Karpas-422 (cell line): ENCODE results near the gene CENPM. TPM values are rescaled to one million over a fixed set of nuclear protein-coding genes. Genes with fewer than 3 reads are reported as not detected.

Experiments
- DNase-seq: peaks from one replicate; pipeline ENCODE4 v3.0.0-alpha.2; 2015
- H2AFZ ChIP-seq: fragments of 200-600 bp; sonication (generic); 2 replicates; pipeline ENCODE4 v1.6.1; 2014; ENCODE audit warnings: antibody characterized with exemption, low read length, mixed read lengths
- H3K27ac ChIP-seq: fragments of 200-600 bp; sonication (generic); 2 replicates; pipeline ENCODE4 v1.5.1; 2014; ENCODE audit warnings: mild to moderate bottlenecking, low read length, moderate library complexity
- H3K27me3 ChIP-seq: fragments of 200-600 bp; sonication (generic); 2 replicates; pipeline ENCODE4 v1.6.1; 2014; ENCODE audit warnings: low read length, mixed read lengths
- H3K36me3 ChIP-seq: fragments of 200-600 bp; sonication (generic); 2 replicates; pipeline ENCODE4 v1.6.1; 2014; ENCODE audit warnings: low read length, mixed read lengths; ENCODE audit not compliant: insufficient read depth
- H3K4me1 ChIP-seq: fragments of 200-600 bp; sonication (generic); 2 replicates; pipeline ENCODE4 v1.6.1; 2014; ENCODE audit warnings: mild to moderate bottlenecking, low read length, mixed read lengths
- H3K4me2 ChIP-seq: fragments of 200-600 bp; sonication (generic); 2 replicates; pipeline ENCODE4 v1.6.1; 2014; ENCODE audit warnings: low read length, low read depth, mild to moderate bottlenecking; ENCODE audit not compliant: poor library complexity, severe bottlenecking
- H3K4me3 ChIP-seq: fragments of 200-600 bp; sonication (generic); 2 replicates; pipeline ENCODE4 v1.5.1; 2014; ENCODE audit warnings: mild to moderate bottlenecking, antibody characterized with exemption, low read length, mixed read lengths
- H3K79me2 ChIP-seq: fragments of 200-600 bp; sonication (generic); 2 replicates; pipeline ENCODE4 v1.6.1; 2014; ENCODE audit warnings: mild to moderate bottlenecking, low read length, mixed read lengths
- H3K9ac ChIP-seq: fragments of 200-600 bp; sonication (generic); 2 replicates; pipeline ENCODE4 v1.6.0; 2014; ENCODE audit warnings: low read length
- H3K9me2 ChIP-seq: fragments of 200-600 bp; sonication (generic), shearing (Covaris generic); replicated peaks from 2 replicates; pipeline ENCODE4 v1.6.0; 2014; ENCODE audit warnings: mild to moderate bottlenecking, low read length, moderate library complexity; ENCODE audit not compliant: insufficient read depth
- H3K9me3 ChIP-seq: fragments of 300-700, 200-600 bp; sonication (generic); 2 replicates; pipeline ENCODE4 v1.6.1; 2014; ENCODE audit warnings: low read length, mixed read lengths
- H4K20me1 ChIP-seq: fragments of 200-600 bp; sonication (generic); 2 replicates; pipeline ENCODE4 v1.6.1; 2014; ENCODE audit warnings: mild to moderate bottlenecking, antibody characterized with exemption, low read length, low read depth; ENCODE audit not compliant: insufficient read depth
- small RNA-seq: library from RNA; depleted of rRNA; stranded (forward); fragments of <200 nt; gene quantifications from one replicate; pipeline ENCODE3, GENCODE V24; 2014
- total RNA-seq: library from RNA; depleted of rRNA; stranded (reverse); fragments of >200 nt; shearing (Covaris generic); gene quantifications from 2 replicates; pipeline ENCODE4 v1.2.3, GENCODE V29; 2014; ENCODE audit warnings: low replicate concordance; rRNA removed

Gene CENPM
- total RNA-seq, 1 experiment from 2014 or later: 83.8 TPM

DNA sequence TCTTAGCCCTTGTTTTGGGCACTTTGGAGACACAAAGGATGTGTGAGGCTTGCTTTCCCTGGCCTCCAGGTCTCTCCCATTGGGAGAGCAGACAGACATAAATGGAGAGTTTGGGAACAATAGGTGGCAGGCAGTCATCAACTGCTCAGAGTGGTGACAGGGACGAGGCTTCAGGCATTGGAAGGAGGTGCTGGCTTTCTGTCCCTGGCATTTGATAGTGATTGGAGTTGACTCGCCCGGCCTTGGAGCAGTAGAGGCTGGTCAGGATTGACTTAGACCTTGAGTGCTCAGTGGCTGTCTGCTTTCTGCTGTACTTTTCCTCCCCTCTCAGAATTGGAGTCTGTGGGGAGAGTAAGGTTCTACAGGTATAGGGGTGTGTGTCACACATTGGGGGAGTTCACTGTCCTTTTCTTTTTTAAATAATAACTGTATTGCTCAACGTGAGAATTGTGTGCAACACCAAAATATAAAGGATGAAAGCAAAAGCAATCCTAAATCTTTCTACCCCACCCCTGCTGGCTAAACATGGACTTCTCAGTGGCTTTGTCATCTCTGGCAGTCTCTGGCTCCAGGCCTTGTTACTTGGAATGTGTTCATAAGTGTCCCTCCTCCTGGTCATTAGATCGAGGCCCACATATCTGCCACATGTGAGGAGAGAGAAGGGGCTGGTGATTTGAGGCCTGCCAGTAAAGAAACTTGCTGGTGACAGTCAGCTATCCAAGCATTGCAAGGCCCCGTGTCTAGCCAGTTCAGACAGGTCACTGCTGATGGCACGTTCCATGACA lies 53.2 kb downstream of the CENPM start:
- H3K4me1 ChIP-seq: peaks cover 4% of the 10 kb centered on the region
- H3K9me3 ChIP-seq: no peaks in the 10 kb centered on the region
- no peaks in the 10 kb centered on the region for H3K27me3 ChIP-seq
- H3K4me3 ChIP-seq: no peak overlapping the region
- H4K20me1 ChIP-seq: peaks cover 4% of the 10 kb centered on the region
- peaks cover 37% of the 10 kb centered on the region for H3K36me3 ChIP-seq
- no peak overlapping the region for H2AFZ ChIP-seq
- H3K9ac ChIP-seq: no peak overlapping the region
- no peaks in the 10 kb centered on the region for H3K9me2 ChIP-seq
- no peak overlapping the region for H3K4me2 ChIP-seq
- no peak overlapping the region for H3K27ac ChIP-seq
- DNase-seq: no peak
- H3K79me2 ChIP-seq: peaks cover 12% of the 10 kb centered on the region

DNA sequence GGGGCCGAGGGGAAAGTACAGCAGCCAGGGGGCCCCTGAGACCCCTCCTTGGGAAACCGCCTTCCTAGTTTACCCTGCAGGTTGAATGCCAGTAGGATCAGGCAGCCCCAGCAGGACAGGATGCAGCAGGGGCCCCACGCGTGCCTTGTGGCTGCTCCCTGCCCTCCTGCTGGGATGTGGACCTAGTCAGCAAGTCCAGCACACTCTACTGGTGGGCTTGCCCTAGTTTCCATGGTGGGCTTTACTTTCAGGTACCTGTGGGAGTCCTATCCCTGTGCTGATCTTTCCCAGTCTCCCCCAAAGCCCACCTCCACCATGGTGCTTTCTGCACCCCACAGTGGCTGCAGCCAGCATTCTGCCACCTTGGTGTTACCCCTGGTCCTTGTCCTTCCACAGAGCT lies 54.2 kb downstream of the CENPM start:
- H3K9ac ChIP-seq: no peak overlapping the region
- H4K20me1 ChIP-seq: peaks cover 4% of the 10 kb centered on the region
- no peaks in the 10 kb centered on the region for H3K27me3 ChIP-seq
- peaks cover 37% of the 10 kb centered on the region for H3K36me3 ChIP-seq
- DNase-seq: no peak
- H3K9me2 ChIP-seq: no peaks in the 10 kb centered on the region
- H3K79me2 ChIP-seq: peaks cover 17% of the 10 kb centered on the region
- peaks cover 15% of the 10 kb centered on the region for H3K4me1 ChIP-seq
- H3K4me3 ChIP-seq: no peak overlapping the region
- no peaks in the 10 kb centered on the region for H3K9me3 ChIP-seq
- no peak overlapping the region for H2AFZ ChIP-seq
- H3K4me2 ChIP-seq: no peak overlapping the region
- no peak overlapping the region for H3K27ac ChIP-seq

DNA sequence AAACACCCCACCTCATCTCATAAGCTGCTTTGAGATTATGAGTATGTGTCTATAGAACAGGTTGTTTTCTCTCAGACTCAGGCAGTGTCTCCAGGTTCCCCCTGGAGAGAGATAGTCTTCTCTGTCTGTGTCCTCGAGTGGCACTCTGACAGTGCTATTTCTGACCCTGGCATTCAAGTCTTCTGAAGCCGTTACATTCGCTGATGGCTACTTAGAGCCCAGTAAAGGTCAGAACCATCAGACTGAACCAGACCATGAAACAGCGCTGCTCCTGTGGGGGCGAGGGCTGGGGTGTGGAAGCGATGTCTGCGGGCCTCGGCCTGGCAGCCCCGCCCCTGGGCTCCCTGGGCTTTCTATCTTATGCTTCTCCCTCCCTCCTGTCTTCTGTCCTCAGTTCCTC lies 55.5 kb downstream of the CENPM start:
- H3K27me3 ChIP-seq: no peaks in the 10 kb centered on the region
- no peak overlapping the region for H3K9ac ChIP-seq
- H3K36me3 ChIP-seq: peaks cover 40% of the 10 kb centered on the region
- peaks cover 26% of the 10 kb centered on the region for H3K4me1 ChIP-seq
- DNase-seq: no peak
- H3K4me3 ChIP-seq: no peak overlapping the region
- H3K27ac ChIP-seq: no peak overlapping the region
- H3K79me2 ChIP-seq: peaks cover 17% of the 10 kb centered on the region
- H3K9me2 ChIP-seq: no peaks in the 10 kb centered on the region
- H2AFZ ChIP-seq: no peak overlapping the region
- H3K9me3 ChIP-seq: no peaks in the 10 kb centered on the region
- no peak overlapping the region for H3K4me2 ChIP-seq
- peaks cover 4% of the 10 kb centered on the region; the same call in 1 of the 2 replicates for H4K20me1 ChIP-seq

Small RNAs within 50 kb of the gene (small RNA-seq; reads per million reads assigned to genes)
- gene MIR33A: 4.6 reads per million, percentile 78 among the genes with 10 or more reads in this experiment

Other genes starting within 250 kb of the CENPM start
- gene MEI1, start 247.6 kb downstream of the CENPM start, total RNA-seq: 4.9 and 8.2 TPM in 2 replicates
- gene CCDC134, start 146.5 kb downstream of the CENPM start, total RNA-seq: 4.4 and 12.5 TPM in 2 replicates
- gene SREBF2, start 114.0 kb downstream of the CENPM start, total RNA-seq: 159 and 190 TPM in 2 replicates
- 3.2 and 6.5 TPM in 2 replicates for gene SHISA8, start 32.1 kb downstream of the CENPM start, total RNA-seq
- 130 and 141 TPM in 2 replicates for gene TNFRSF13C, start 20.3 kb downstream of the CENPM start, total RNA-seq
- gene SEPTIN3, start 22.3 kb upstream of the CENPM start, total RNA-seq: not detected in 2 replicates
- 0.19 and 0.43 TPM in 2 replicates for gene WBP2NL, start 51.6 kb upstream of the CENPM start, total RNA-seq
- gene NAGA, start 123.7 kb upstream of the CENPM start, total RNA-seq: 19.3 and 26.1 TPM in 2 replicates
- not detected in 2 replicates for gene PHETA2, start 127.1 kb upstream of the CENPM start, total RNA-seq
- gene SMDT1, start 132.5 kb upstream of the CENPM start, total RNA-seq: 12.6 and 35.9 TPM in 2 replicates
- gene NDUFA6, start 143.6 kb upstream of the CENPM start, total RNA-seq: 32.8 and 44.7 TPM in 2 replicates
- gene CYP2D6, start 183.7 kb upstream of the CENPM start, total RNA-seq: 2.9 and 7.4 TPM in 2 replicates